SU-DHL-6 (cell line): ENCODE measurements around the gene RBP3.

ENCODE experiments used
- H2AFZ ChIP-seq: fragments of 200-600 bp; sonication (generic); 2 replicates; pipeline ENCODE4 v1.6.1; 2014; ENCODE audit warnings: low read depth, mild to moderate bottlenecking, moderate library complexity, mixed read lengths, antibody characterized with exemption, low read length; ENCODE audit not compliant: severe bottlenecking
- H3F3A ChIP-seq: fragments of 200-600 bp; shearing (Covaris generic); 2 replicates; pipeline ENCODE4 v1.6.0; 2016; ENCODE audit warnings: antibody characterized with exemption, mild to moderate bottlenecking; ENCODE audit not compliant: insufficient read depth
- H3K27ac ChIP-seq: fragments of 200-600 bp; sonication (generic); 2 replicates; pipeline ENCODE4 v1.5.1; 2016; ENCODE audit warnings: low read depth, mild to moderate bottlenecking, low read length, moderate library complexity, mixed read lengths
- H3K27me3 ChIP-seq: fragments of 200-600 bp; sonication (generic), shearing (Covaris generic); 2 replicates; pipeline ENCODE4 v1.6.0; 2014; ENCODE audit warnings: mild to moderate bottlenecking, low read length
- H3K36me3 ChIP-seq: fragments of 200-600 bp; sonication (generic); 2 replicates; pipeline ENCODE4 v1.6.1; 2014; ENCODE audit warnings: mild to moderate bottlenecking, low read length, mixed read lengths
- H3K4me2 ChIP-seq: fragments of 300-600, 200-600 bp; shearing (Covaris generic), sonication (generic); 2 replicates; pipeline ENCODE4 v1.6.0; 2014; ENCODE audit warnings: low read length, low read depth, mild to moderate bottlenecking; ENCODE audit not compliant: poor library complexity, severe bottlenecking
- H3K4me3 ChIP-seq: fragments of 200-600 bp; sonication (generic); 2 replicates; pipeline ENCODE4 v1.5.1; 2014; ENCODE audit warnings: antibody characterized with exemption, low read length, mild to moderate bottlenecking, mixed read lengths; ENCODE audit not compliant: insufficient read depth, poor library complexity, severe bottlenecking
- H3K79me2 ChIP-seq: fragments of 200-600 bp; sonication (generic); 2 replicates; pipeline ENCODE4 v1.6.1; 2014; ENCODE audit warnings: mild to moderate bottlenecking, low read length, moderate library complexity; ENCODE audit not compliant: insufficient read depth
- H3K9ac ChIP-seq: fragments of 200-600 bp; sonication (generic); 2 replicates; pipeline ENCODE4 v1.7.0; 2014; ENCODE audit warnings: mild to moderate bottlenecking, low read length
- H3K9me2 ChIP-seq: fragments of 200-600 bp; sonication (generic); replicated peaks from 2 replicates; pipeline ENCODE4 v1.6.1; 2014; ENCODE audit warnings: low read length; ENCODE audit not compliant: insufficient read depth
- H3K9me3 ChIP-seq: fragments of 200-600 bp; sonication (generic); 2 replicates; pipeline ENCODE4 v1.6.1; 2014; ENCODE audit warnings: low read length, mixed read lengths; ENCODE audit not compliant: insufficient read depth
- H4K20me1 ChIP-seq: fragments of 200-600 bp; sonication (generic); 2 replicates; pipeline ENCODE4 v1.6.1; 2014; ENCODE audit warnings: low read depth, mild to moderate bottlenecking, antibody characterized with exemption, low read length, moderate library complexity, mixed read lengths
- CTCF ChIP-seq: fragments of 200-600 bp; sonication (generic); IDR thresholded peaks from one replicate; pipeline ENCODE4 v1.5.1; 2017; ENCODE audit warnings: antibody characterized with exemption, mild to moderate bottlenecking, low read length, moderate library complexity; ENCODE audit not compliant: insufficient read depth, poor library complexity, severe bottlenecking
- EZH2phosphoT487 ChIP-seq: fragments of 200-600 bp; sonication (generic), shearing (Covaris generic); conservative IDR thresholded peaks from 2 replicates; pipeline ENCODE4 v1.6.1; 2018; ENCODE audit warnings: mild to moderate bottlenecking, antibody characterized with exemption, low read length, moderate library complexity, mixed read lengths

RBP3 gene

GRCh38 chr10:47402641-47403301 is 54.6 kb downstream of the RBP3 start:
- Histone ChIP-seq H3K27me3 (no peaks in the 10 kb centered on the region), H3K36me3 (no peaks in the 10 kb centered on the region), H2AFZ (no peak overlapping the region), H3F3A (no peaks in the 10 kb centered on the region), H3K27ac (no peak overlapping the region), H3K9ac (no peak overlapping the region), H3K9me2 (no peaks in the 10 kb centered on the region), H3K4me2 (no peak overlapping the region), H4K20me1 (no peaks in the 10 kb centered on the region), H3K79me2 (no peaks in the 10 kb centered on the region), H3K9me3 (no peaks in the 10 kb centered on the region), H3K4me3 (no peak overlapping the region)
- TF ChIP-seq CTCF (no peak), EZH2phosphoT487 (no peak)

- Histone ChIP-seq H3K79me2 (no peaks in the 10 kb centered on the region), H3K27ac (no peak overlapping the region), H3K9me3 (no peaks in the 10 kb centered on the region), H3K9ac (no peak overlapping the region), H4K20me1 (no peaks in the 10 kb centered on the region), H3F3A (no peaks in the 10 kb centered on the region), H2AFZ (no peak overlapping the region), H3K4me3 (no peak overlapping the region), H3K27me3 (no peaks in the 10 kb centered on the region), H3K36me3 (no peaks in the 10 kb centered on the region), H3K4me2 (no peak overlapping the region), H3K9me2 (no peaks in the 10 kb centered on the region)
- no peak for TF ChIP-seq CTCF
- no peak for TF ChIP-seq EZH2phosphoT487
Observed at GRCh38 chr10:47403446-47404318, 55.5 kb downstream of the RBP3 start.

GRCh38 chr10:47404446-47404845 is 56.3 kb downstream of the RBP3 start:
- Histone ChIP-seq H3K4me2 (no peak overlapping the region), H4K20me1 (no peaks in the 10 kb centered on the region), H3K4me3 (no peak overlapping the region), H3K27ac (no peak overlapping the region), H3K9me2 (no peaks in the 10 kb centered on the region), H3F3A (no peaks in the 10 kb centered on the region), H3K36me3 (no peaks in the 10 kb centered on the region), H3K9me3 (no peaks in the 10 kb centered on the region), H3K79me2 (no peaks in the 10 kb centered on the region), H3K9ac (no peak overlapping the region), H3K27me3 (no peaks in the 10 kb centered on the region), H2AFZ (no peak overlapping the region)
- TF ChIP-seq EZH2phosphoT487 (no peak), CTCF (no peak)
